Peyer's patch (tissue), 4 donors: ENCODE data around the gene DOCK1. TPM values are rescaled to one million over a fixed set of nuclear protein-coding genes. Genes with fewer than 3 reads are reported as not detected.

Source experiments
- DNase-seq, 3 donors: peaks; one replicate each; pipeline ENCODE4 v3.0.0-alpha.2; 2017 to 2019
- H3K27ac ChIP-seq, 4 donors: fragments of 200-600 bp; sonication (generic); one replicate each; pipeline ENCODE4 v1.5.1; 2016 to 2019
- H3K27me3 ChIP-seq, 2 donors: fragments of 200-600 bp; sonication (generic); one replicate each; pipeline ENCODE4 v1.5.1; 2019
- H3K36me3 ChIP-seq, 3 donors: fragments of 200-600 bp; sonication (generic); one replicate each; pipeline ENCODE4 v1.5.1; 2016 to 2019
- H3K4me1 ChIP-seq, 4 donors: fragments of 200-600 bp; sonication (generic); one replicate each; pipeline ENCODE4 v1.5.1; 2016 to 2019
- H3K4me3 ChIP-seq, 4 donors: fragments of 200-600 bp; sonication (generic); 1 replicate in 3 of 4; 2 replicates in 1 of 4; pipeline ENCODE4 v1.5.1; 2016 to 2019; ENCODE audit warnings: mild to moderate bottlenecking in 1 of 4
- H3K9me3 ChIP-seq, 4 donors: fragments of 200-600 bp; sonication (generic); one replicate each; pipeline ENCODE4 v1.5.1; 2016 to 2019; ENCODE audit warnings: mild to moderate bottlenecking in 1 of 4
- CTCF ChIP-seq, 6 experiments: fragments of 450-650 bp in 4 of 6; fragments of 200-600 bp in 2 of 6; sonication (generic) in 1 of 6; IDR thresholded peaks; one replicate each; pipeline ENCODE4 v1.5.1; 2017 to 2019; ENCODE audit warnings: antibody characterized with exemption in 6 of 6, mild to moderate bottlenecking in 3 of 6, moderate library complexity in 1 of 6
- POLR2A ChIP-seq, 2 donors: fragments of 450-650 bp; IDR thresholded peaks; one replicate each; pipeline ENCODE4 v1.5.1; 2017; ENCODE audit warnings: antibody characterized with exemption in 2 of 2, mild to moderate bottlenecking in 2 of 2, moderate library complexity in 2 of 2
- total RNA-seq, 4 donors: library from RNA; depleted of rRNA; stranded (reverse); fragments of >200 nt; gene quantifications; one replicate each; pipeline ENCODE4 v1.1.0, GENCODE V29; 2016

DOCK1 gene
- total RNA-seq, 4 donors from 2014 or later = 42.0 to 117 (median 92.2) TPM

GRCh38 chr10:127474501-127474900 is 569.3 kb downstream of the DOCK1 start:
- H3K4me1 ChIP-seq = no peaks in the 10 kb centered on the region
- H3K27ac ChIP-seq = no peak overlapping the region
- H3K4me3 ChIP-seq = no peak overlapping the region
- no peaks in the 10 kb centered on the region for H3K36me3 ChIP-seq
- TF ChIP-seq POLR2A (IDR thresholded peaks at IDR 0.05) = no peak
- TF ChIP-seq CTCF (IDR thresholded peaks at IDR 0.05) = no peak
- no peak for DNase-seq
- H3K9me3 ChIP-seq = no peaks in the 10 kb centered on the region
- H3K27me3 ChIP-seq = no peaks in the 10 kb centered on the region

DNA sequence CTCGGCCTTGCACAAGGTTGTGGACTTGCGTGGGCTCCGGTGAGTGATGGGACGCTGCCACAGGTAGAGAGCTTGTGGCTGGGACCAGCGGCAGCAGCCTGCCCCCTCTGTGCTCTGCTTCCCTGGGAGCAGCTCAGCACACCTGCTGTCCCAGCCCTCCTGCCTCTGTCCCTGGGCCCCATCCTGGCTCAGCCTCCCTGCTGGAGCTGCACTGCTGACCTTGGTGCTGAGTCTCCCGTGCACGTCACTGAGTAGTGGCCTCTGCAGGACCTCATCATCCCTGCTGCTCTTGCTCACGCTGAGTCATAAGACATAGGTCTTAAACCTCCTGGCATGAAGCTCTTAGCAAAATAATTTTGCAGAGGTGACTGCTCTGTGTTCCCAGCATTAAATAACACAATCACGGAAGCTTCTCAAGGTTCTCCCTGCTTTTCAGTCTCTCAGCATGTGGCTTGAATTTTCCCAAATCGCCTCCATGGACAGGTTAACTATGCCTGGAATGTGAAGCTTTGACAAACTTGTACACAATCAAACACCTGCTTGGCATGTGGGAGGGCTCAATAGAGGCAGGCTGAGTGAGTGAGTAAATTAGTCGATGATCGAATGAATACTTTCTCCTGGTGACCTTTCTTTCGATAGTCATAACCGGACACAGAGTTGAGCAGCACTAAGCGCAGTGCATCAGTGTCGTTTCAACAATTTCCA is 580.1 kb downstream of the DOCK1 start:
- H3K36me3 ChIP-seq = no peaks in the 10 kb centered on the region
- no peaks in the 10 kb centered on the region for H3K27me3 ChIP-seq
- no peaks in the 10 kb centered on the region for H3K9me3 ChIP-seq
- H3K4me3 ChIP-seq = no peak overlapping the region
- TF ChIP-seq POLR2A (IDR thresholded peaks at IDR 0.05) (no peak), CTCF (IDR thresholded peaks at IDR 0.05) (no peak)
- H3K4me1 ChIP-seq = no peaks in the 10 kb centered on the region
- no peak for DNase-seq
- no peak overlapping the region for H3K27ac ChIP-seq

DNA sequence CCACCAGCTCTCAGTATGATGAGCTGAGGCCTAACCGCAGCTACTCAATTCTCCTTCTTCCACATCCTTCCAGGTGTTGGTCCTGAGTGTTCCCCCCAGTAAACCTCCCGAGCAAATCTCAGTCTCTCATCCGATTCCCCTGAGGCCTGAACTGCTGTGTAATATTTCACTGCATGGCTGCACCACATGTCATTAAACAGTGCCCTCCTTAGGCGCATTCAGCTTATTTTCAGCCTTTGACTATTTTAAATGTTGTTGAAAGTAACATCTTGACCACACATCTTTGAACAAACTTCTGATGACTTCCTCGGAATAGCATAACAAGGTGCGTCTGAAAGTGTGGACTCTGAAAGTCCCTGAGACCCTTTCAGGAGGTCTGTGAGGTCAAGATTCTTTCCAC is 581.1 kb downstream of the DOCK1 start:
- TF ChIP-seq POLR2A (IDR thresholded peaks at IDR 0.05) = no peak
- no peak for TF ChIP-seq CTCF (IDR thresholded peaks at IDR 0.05)
- no peaks in the 10 kb centered on the region for H3K27me3 ChIP-seq
- DNase-seq = no peak
- H3K36me3 ChIP-seq = no peaks in the 10 kb centered on the region
- H3K4me3 ChIP-seq = no peak overlapping the region
- H3K4me1 ChIP-seq = no peaks in the 10 kb centered on the region
- H3K27ac ChIP-seq = no peak overlapping the region
- no peaks in the 10 kb centered on the region for H3K9me3 ChIP-seq

- Histone ChIP-seq H3K27ac (no peak overlapping the region), H3K36me3 (no peaks in the 10 kb centered on the region), H3K4me3 (no peak overlapping the region), H3K9me3 (no peaks in the 10 kb centered on the region), H3K27me3 (no peaks in the 10 kb centered on the region), H3K4me1 (no peaks in the 10 kb centered on the region)
- DNase-seq = no peak
- TF ChIP-seq POLR2A (IDR thresholded peaks at IDR 0.05) (no peak), CTCF (IDR thresholded peaks at IDR 0.05) (no peak)
These were observed 587.5 kb downstream of the DOCK1 start for GRCh38 chr10:127492607-127493250.

DNA sequence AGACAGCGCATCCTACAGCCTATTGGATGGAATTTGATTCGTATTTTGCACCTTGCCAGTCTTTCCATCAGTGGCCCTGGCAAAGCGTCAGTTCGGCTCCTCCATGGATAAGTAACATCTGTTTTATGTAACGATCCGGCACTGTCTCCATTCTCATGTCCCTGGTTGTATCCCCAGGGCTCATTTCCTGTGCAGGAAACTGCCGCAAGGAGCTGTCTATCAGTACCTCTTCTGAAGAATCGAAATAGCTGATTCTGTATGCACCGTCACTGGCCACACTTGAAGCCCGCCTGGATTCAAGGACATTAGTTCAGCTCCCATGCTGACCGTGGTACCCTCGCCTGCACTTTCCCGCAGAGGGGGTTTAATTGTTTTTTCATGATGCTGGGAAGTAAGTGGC is 590.8 kb downstream of the DOCK1 start:
- TF ChIP-seq CTCF (IDR thresholded peaks at IDR 0.05) (no peak), POLR2A (IDR thresholded peaks at IDR 0.05) (no peak)
- DNase-seq = no peak
- H3K36me3 ChIP-seq = no peaks in the 10 kb centered on the region
- H3K4me3 ChIP-seq = no peak overlapping the region
- H3K27ac ChIP-seq = no peak overlapping the region
- no peaks in the 10 kb centered on the region for H3K9me3 ChIP-seq
- H3K4me1 ChIP-seq = no peaks in the 10 kb centered on the region
- no peaks in the 10 kb centered on the region for H3K27me3 ChIP-seq
